HS-5 (cell line): ENCODE results near the gene STMP1.

Experiments used
- DNase-seq: peaks from one replicate; pipeline ENCODE4 v3.0.0-alpha.2; 2012; ENCODE audit warnings: low read depth

STMP1 gene

GRCh38 chr7:135719688-135720087 lies 57.4 kb downstream of the STMP1 start:
- DNase-seq = no peak

- DNase-seq = no peak
These were observed 59.0 kb downstream of the STMP1 start for GRCh38 chr7:135721198-135721820.

DNA sequence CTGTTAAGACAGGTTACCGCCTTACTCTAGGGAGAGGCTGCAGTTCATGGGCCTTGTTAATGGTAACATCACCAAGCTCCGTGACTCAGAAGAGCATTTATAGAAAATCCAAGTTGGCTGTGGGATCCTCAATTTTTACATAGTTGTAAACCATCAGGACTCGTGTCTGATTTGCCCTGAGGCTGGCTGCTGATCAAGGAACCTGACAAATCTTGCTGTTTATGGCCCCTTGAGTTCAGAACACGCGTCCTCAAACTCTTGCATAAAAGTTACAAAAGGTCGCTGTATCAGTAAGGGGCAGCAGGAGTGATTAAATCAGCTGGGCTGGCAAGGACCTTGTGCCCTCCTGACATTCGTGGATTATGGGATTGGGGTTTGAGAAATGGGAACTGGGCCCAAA lies 61.1 kb downstream of the STMP1 start:
- DNase-seq = no peak
